ENCODE data around the gene GLIS1.

The GLIS1 gene

DNA sequence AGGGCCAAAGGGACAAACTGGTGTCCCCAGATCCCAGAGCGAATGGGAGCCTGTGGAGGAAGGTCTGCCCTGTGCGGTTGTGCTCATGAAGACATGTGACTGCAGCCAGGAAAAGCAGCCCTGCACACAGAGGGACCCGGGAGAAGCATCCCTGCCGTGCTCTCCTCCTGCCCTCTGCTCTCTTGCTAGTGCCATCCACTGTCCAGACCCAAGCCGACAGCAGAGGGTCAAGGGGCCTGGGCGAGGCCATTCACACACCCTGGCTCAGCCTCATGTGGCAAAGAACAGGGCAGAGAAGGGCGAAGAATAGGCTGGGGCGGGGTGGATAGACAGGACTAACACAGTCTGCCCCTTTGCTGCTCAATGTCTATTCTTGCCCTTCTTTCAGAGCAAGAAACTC is 262.4 kb downstream of the GLIS1 start:
- no peak for DNase-seq

DNA sequence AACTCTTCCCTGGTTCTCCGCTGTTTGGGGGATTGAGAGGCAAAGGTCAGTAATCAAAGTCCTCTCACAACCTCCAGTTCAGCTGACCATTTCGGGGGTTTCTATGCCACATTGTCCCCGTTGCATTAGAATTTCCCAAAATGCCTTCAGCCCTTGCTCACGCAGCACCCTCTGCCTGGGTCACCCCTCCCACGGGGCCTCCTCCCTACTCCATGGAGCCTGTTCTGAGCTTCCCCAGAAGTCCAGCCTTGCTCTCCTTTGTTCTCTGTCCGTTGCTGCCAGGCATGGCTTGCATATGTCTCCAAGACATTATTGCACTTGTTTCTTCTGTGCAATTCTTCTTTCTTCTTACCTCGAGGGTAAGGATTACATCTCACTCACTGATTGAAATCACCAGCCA is 263.3 kb downstream of the GLIS1 start:
- no peak for DNase-seq

DNA sequence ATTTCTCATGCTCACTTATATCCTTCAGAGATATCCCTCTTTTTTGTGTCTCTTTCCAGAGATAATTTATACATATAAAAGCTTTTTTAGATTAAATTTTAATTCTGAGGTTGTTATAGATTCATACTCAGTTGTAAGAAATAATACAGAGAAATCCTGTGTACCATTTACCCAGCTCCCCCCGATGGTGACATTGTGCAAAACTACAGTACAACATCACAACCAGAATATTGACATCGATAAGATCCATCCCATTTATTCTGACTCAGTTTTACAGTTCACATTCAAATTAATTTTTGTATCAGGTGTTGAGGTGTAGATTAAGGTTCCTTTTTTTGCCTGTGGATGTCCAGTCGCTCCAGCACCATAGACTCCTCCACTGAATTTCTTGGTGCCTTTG is 265.5 kb downstream of the GLIS1 start:
- peak; percentile 9 for DNase-seq

DNA sequence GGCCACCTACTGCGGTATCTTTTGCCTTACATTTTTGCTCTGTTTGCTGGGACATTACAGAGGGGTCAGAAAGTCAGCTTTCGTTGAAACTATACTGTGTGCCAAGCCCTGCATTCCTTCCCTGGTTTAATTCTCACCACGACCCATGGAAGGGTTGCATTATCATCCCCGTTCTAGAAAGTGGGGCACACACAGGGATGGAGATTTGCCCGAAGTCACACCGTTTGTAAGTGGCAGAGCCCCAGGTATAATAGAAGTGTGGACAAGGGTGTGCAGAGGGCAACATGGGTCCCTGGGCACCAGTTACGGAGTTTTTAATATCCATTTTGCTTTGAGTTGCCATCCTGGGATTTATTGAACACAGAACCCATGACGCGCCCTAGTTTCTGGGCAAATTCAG is 268.0 kb downstream of the GLIS1 start:
- DNase-seq, result no peak

DNA sequence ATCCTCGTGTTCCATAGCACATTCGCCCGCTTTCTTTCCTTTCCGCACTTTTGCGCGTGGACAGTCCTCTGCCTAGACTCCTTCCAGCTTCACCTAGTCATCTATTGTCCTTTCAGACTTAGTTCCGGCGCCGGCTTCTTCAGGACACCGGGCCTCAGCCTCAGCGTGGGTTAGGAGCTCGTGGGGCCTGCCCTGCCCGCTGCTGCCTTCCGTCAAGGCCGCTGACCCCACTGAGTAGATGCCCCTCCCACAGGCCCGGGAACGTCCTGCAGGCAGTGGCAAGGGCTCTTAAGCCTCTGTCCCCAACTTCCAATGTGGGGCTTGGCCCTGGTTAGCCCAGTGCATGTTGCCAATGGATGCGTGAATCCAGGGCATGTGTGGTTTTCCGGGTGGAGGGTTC is 268.4 kb downstream of the GLIS1 start:
- no peak for DNase-seq

DNA sequence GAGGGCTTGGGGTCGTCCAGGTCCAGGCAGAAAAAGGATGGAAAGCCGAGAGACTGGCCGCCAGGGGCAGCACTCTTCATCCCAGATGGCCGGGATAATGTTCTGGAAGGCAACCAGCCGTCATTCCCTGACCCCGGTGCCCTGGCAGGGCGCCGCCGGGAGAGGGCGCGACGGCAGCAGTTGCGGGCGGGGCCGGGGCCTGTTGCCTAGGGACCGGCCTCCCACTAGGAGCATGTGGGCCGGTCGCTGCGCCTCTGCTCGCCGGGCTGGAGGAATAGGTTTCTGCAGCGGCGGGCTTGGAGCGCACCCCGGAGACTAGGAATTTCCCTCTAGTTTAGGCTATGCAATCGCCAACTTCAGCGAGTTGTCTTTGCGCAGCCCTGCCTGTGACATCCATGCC is 268.8 kb downstream of the GLIS1 start:
- DNase-seq, result no peak

DNA sequence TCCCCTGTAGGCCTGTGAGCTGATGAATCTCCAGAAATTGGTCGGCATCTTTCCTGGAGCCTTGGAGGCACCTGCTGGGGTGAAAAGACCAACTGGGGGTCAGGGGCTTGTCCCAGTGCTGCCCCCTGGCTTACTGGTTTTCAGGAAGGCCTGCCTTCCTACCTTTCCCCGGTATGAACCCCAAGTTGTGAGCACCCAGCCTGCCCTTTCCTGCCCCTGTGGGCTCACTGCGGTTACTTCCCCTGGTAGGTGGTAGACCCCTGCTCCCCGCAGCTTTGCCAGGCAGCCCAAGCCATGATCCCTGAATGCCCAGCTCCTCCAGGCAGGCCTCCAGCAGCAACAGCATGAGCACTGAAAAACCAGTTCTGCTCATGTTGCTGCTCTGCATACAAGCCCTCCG is 269.6 kb downstream of the GLIS1 start:
- DNase-seq, result no peak

DNA sequence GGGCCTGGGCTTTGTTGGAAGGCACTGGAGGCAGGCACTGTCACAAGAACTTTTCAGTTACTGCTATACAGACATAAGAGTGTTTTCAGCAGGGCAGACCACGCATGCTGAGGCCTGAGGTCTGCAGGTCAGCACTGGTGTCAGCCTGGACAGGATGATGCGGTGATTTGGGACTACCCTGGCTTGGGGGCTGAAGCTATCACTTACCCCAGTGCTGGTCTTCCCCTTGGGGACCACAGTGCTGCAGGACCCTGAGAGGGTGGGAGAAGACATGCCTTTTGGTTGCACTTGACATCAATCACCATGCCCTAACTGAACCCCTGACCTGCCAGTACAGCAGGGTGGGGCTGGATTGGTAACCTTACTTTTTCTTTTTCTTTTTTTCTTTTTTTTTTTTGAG is 270.6 kb downstream of the GLIS1 start:
- DNase-seq, result no peak

DNA sequence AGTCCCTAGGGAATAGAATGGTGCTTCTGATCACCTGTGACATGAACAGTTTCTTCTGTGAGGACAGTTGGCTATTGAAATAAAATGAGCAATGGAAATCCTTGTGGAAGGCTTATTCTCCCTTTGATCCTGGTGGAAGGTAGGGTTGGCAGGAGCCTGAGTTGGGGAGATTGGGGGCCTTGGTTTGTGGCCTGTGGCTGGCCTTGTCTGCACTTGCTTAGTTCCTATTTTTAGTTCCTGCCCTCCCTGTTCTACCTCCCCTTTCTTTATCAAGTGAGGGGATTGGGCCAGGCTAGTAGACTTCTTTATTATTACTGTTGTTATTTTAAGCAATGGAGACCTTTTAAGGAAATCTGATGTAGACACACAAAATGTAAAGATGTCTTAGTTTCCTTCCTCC is 271.6 kb downstream of the GLIS1 start:
- DNase-seq, result no peak

DNA sequence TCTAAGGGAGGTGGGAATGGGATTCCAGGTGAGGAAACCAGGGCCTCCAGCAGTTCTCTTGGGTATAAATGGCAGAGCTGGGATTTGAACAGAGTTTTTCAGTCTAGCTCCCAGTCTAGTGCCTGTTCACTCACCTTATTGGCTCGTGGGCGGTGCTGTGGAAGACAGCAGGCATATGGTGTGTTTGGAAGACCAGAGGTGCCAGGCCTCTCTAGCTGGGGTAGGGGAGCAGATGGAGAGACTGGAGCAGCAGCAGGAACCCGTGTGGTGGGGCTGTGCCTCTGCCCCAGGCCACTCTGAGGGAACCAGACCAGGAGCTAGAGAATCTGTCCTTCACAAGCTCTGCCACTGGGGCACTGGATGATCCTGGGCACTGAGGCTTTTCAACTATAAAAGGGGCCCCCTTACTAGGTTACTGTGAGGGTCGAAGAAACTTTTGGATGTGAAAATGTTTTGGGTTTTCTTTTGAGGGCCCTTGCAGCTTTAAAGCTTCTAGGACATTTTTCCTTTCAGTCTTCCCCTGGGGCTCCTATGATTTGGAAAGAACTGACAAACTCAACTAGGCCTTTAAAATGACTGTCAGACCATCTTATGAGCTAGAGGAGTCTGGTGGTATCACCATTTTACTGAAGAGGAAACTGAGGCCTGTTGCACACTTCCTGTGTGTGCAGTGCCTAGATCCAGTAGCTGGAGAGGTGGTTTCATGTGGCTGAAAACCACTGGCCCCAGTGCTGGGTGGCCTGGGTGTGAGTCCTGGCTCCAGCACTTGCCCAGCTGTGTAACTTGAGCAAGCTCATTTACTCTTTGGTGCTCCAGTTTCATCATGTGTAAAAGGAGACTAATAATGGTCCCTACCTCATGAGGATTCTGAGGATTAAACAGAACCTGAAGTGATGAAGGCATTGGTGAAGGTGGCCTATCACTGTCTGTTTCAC is 273.7 kb downstream of the GLIS1 start:
- DNase-seq, result no peak

DNA sequence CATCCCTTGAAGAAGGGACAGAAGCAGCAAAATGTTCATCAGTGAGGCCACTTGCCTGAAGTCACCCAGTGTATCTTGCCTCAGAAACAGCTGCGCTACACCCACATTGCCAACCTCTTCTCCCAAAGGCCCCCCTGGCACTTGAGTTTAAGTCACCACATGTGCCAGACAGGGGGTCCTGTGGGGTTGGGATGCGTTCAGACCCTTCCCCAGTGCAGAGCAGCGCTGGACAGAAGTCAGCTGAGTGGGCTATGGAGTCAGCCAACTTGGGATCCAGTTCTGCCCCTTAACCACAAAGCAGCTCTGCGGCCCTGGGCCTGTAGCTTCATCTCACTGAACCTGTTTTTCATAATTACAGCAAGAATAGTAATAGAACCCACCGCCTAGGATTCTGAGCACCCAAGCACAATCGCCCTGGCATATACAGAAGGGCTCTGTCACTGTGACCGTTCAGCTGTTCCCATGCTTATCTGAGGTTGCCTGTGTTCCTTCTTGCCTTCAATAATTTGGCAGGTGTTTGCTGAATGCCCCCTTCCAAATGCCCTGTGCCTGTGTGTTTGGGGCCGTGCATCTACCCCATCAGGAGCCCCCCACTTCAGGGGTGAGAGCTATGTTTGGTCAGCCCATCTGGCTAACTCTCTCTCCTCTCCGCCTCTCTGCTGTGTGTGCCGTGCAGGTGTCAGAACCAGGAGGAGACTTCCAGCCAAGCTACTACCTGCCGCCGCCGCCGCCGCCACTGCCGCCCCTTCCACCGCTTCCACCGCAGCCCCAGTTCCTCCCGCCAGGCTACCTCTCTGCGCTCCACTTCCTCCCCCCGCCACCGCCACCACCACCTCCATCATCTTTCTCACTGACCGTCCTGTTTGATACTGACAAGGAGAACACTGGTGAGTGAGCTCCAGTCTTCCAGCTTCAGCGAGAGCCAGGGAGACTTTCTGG is 274.7 kb downstream of the GLIS1 start:
- DNase-seq, result no peak

DNA sequence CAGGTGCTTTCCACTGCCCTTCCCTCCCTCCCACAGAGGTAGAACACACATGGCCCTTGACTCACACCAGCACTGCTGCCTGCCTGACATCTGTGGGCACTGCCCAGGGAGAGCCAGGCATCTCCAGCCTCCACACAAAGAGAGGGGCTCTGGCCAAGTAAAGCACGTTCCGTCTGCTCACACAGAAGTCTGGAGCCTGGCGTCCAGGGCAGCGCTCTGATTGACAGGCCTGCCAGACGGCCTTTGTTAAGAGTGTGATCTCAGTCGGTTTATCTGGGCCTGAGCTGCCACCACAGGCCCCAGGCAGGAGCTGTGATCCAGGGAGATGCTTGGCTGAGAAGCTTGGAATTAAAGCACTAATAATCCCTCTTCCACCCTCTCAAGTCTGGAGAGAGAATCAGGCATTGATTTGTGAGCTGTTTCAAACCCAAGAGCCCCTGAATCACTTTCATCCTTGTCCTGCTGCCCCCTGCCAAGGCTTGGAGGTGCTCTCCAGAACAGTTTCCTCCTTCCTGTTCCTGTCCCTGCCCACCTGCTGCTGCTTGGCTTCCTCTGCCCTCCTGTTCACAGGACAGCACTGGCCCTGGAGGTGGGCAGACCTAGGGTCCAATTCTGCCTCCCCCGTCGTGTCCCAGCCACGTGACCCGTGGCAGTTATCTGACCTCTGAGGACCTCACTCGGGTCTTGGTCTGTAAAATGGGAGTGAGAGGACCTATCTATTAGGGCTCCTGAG is 276.0 kb downstream of the GLIS1 start:
- no peak for DNase-seq

DNA sequence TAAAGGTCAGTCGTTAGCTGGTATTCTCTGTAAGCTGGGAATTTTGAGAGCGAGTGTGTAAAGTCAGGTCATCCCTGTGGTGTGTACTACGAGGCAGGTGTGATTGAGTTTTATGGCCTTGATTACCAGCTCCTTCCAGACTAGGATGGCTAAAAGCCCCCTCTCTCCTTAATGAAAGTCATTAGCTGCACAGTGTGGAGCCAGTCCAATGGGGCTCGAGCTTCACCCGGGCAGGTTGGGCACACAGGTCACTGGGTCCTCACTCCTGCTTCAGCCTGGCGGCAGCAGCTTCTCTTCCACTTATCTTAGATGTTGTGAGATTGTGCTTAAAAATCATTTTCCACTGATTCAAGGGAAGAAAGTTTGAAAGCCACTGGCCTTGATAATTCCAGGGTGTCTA is 276.8 kb downstream of the GLIS1 start:
- DNase-seq, result no peak

DNA sequence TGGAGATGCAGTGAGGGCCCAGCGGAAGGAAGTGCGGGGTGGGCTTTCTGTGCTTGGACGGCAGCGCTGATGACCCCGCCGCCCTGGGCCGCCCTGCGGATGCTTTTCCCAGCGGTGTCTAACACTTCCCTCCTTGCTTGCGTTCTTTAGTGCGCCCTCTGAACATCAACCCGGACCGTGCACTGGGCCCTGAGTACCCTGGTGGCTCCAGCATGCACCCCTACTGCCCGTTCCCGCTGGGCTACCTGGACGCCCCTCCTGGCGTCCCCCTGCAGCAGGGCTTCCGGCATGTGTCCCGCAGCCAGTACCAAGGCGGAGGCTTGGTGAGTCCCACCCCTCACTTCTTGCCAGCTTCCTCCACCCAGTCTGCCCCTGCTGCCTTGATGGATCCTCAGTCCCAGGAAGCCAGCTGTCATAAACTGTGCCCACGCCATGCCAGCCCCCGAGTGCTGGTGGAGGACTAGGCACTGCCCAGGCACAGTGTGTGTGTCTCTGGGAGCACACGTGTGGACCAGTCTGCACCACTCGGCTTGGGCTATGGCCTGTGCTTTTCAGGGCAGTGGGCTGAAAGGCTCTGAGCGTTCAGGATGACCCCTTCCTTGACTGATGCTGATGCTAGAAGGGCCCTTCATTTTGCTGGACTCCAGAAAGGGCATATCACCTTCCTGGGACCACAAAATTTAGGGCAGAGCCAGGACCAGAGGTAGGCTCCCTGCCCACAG is 277.5 kb downstream of the GLIS1 start:
- DNase-seq, result no peak

DNA sequence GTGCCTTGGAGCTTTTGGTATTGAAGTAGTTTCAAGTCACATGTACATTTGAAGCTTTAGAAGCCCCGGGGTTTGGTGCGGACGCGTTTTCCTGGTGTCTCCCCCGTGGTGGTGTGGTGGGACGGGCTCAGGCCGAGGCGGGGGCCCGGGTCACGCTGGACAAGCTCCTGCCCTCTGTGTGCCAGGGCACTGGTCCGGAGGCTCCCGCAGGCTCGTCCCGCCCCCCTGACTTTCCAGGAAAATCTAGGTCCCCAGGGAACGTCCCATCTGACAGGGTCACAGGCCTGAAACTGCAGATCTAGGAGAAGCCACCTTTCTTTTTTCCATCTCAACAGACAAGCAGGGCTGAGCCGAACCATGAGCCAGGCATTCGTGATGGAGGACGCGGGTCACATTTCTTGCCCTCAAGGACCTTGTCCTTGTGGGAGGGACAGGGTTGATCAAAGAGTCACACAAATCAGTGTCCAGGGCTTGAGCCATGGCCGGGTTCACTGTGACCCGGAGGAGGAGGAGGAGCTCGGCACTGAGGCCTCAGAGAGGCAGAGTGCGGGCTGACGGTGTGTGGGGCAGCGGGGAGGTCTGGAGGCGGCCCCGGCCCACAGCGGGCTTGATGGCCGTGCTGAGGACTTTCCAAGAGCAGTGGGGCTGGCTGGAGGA is 278.2 kb downstream of the GLIS1 start:
- DNase-seq, result no peak

DNA sequence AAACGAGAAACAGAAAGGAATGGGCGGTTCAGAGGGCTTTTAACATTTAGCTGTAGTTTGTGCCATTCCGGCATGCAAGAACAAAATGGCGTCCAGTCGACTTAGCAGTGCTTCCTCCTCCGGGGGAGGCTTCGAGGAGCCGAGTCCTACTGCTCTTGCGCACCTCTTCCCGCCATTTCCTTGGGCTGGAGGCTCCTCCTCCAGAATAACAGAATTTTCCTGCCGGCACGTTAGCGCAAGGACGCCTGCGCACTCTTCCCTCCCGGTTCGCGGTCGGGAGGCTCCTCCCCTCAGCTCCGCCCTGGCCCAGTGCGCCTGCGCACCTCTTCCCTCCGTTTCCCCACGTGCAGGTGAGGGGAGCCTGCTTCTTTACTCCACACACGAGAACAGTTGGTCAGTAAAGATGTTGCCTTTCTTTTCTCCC is 278.7 kb downstream of the GLIS1 start:
- DNase-seq, result no peak

DNA sequence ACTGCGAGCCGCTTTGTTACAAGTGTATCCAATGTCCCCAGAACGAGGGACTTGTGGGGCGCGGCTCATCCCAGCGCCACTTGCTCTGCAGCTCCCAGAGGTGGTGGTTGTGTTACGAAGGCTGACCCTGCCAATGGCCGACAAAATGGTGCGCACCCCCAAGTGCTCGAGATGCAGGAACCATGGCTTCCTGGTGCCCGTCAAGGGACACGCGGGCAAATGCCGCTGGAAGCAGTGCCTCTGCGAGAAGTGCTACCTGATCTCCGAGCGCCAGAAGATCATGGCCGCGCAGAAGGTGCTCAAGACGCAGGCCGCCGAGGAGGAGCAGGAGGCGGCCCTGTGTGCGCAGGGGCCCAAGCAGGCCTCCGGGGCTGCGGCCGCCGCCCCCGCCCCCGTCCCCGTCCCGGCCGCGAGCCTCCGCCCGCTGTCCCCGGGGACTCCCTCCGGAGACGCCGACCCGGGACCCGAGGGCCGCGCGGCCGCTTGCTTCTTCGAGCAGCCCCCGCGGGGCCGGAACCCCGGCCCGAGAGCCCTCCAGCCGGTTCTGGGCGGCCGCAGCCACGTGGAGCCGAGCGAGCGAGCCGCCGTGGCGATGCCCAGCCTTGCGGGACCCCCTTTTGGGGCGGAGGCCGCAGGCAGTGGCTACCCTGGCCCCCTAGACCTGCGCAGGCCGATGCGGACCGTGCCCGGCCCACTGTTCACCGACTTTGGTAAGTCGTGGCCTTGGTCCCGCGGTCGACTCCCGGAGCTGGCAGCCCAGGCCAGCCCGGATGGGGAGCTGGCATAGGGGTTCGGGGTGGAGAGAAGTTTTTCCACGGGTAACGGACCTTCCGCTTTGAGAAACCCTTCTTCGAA is 279.4 kb downstream of the GLIS1 start, which contains the start of gene DMRTB1:
TSS of gene DMRTB1 (plus strand) at position 79 of the 855 bp plus-strand sequence. CDS start at position 134, 55 bp downstream.
- no peak for DNase-seq

DNA sequence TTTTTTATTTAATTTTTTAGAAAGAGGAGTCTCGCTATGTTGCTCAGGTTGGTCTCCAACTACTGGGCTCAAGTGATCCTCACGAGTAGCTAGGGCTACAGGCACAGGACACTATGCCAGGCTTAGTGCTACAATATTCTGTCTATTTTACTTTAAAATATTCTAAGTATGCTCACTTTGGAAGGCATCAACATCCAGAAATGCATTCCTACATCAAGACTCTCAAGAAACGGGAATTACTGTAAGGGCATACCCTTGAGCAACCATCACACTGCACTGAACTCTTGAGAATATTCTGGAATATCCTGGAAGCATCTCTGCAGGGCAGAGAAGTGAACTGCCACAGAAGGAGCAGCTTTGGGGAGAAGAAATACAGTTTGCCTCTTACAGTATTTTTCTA is 280.3 kb downstream of the GLIS1 start:
- no peak for DNase-seq

Measured in CD4-positive, alpha-beta T cell treated with Interleukin-17A for 1 hour (primary cell).